Right hindlimb (tissue), 1 donor: ENCODE measurements around the gene LACRT.

Source experiments
- DNase-seq: peaks from one replicate; pipeline ENCODE4 v3.0.0-alpha.2; 2018

Gene LACRT

DNA sequence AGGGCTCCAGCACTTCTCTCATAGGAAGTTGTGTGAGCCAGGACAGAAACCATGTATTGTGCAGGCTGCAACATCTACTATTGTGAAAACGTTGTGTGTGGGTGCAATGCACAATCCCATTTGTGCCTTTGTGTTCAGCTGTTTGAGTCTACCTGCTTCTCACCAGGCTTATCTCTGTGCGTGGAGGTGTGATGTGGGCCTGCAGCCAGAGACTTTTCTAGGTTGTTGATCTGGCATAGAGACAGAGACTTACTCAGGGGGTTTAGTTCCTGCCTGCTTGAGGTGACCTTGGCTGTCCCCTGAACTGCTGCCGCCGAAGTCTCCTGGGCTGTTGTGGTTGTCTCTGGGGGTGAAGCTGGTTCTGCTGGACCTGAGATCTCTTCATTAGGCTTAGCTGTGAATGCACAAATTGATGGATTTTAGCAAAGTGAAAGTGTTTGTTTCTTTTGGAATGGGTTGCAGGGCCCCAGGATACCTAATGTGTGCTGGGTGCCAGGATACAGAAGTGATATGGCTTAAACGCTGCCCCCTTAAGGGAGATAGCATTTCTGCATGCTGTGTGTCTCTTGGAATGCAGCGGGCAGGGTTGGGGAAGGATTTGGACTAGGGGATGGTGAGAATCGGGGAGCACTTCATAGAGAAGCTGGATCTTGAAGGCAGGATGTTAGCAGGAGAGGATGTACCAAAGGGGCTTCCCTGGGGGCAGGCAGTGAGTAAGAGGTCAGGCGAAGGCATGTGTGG, 2.5 kb downstream of the LACRT start:
- DNase-seq = no peak

DNA sequence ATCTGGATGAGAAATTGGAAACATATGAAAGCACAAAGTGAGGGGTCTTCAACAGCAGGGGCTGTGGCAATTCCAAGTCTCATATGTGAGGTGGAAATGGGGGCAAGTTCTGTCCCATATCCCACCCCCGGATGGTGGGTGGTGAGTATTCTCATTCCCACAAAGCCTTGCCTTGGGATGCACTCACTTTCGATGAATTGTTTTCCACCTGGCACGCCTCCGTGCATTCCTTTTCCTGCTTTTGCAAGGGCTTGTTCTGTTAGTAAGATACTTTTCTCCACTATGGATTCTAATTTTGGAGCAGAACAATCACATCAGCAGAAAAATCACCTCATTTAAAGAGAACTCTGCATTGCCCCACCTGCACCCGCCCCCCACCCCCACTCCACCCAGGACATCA, 3.1 kb downstream of the LACRT start:
- no peak for DNase-seq

DNA sequence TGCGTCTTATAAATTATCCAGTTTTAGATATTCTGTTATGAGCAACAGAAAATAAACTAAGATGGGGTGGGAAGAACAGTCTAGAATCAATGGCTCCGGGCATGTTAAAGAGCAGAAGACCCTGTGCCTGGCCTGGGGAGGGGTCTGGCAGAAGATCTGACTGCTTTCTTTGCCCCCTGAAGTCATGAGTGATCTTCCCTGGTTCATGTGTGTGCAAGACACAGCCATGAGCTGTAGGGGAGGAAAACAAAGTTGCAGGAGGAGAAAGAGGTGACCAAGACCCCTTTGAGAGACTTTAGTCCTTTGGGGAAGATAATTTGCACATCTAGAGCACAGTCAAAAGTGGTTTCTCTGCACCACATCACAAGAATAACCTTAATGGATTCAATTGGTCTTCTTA, 4.8 kb downstream of the LACRT start:
- DNase-seq = no peak

DNA sequence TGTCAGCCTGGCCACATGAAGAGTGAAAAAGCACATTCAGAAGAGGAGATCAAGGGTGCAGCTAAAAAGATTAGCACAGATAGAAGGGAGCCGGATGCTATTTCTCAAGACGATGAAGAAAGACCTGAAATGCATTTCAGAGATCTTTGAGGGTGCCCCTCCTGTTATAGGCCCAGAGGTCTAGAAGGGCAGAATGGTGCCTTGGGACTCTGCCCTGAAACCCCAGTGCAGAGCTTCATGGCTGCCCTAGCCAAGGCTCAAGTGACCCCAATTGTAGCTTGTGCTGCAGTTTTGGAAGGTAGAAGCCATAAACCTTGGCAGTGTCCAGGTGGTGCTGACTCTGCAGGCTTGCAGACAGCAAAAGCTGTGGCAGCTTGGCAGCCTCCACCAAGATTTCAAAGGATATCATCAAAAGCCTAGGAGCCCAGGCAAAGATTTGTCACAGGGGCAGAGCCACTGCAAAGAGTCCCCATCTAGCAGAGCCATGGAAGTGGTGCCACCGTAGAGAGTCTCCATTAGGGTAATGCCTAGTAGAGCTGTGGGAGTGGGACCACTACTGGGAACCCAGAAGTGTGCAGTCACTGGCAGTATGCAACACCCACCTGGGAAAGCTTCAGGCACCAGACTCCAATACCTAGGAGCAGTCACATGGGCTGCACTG, 6.4 kb downstream of the LACRT start:
- DNase-seq = no peak

DNA sequence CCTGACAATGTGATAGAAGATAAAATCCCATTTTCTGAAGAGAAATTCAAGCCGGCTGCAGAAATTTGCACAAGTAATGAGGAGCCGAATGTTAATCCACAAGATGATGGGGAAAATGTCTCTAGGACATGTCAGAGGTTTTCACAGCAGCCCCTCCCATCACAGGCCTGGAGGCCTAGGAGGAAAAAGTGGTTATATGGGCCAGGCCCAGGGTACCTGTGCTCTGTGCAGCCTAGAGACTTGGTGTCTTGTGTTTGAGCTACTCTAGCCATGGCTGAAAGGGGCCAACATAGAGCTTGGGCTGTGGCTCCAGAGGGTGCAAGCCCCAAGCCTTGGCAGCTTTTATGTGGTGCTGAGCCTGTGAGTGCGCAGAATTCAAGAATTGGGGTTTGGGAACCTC, 7.4 kb downstream of the LACRT start:
- DNase-seq = no peak

DNA sequence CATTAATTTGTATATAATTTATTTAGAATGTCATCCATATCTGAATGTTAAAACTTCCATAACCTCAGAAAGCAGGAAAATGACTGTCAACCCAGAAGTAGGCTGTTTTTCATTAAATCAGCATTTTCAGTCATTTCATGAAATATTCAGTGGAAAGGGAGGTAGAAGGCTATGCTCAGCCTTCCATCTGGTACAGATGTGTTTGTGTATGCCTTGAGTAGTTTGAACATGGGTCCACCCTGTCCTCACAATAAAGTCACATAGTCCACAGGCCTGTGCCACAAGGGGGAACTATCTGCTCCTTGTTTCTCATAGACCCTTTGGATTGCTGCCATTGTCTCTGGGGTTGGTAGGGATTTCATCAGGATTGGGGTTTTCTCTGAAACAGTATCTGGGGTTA, 9.1 kb downstream of the LACRT start:
- no peak for DNase-seq

DNA sequence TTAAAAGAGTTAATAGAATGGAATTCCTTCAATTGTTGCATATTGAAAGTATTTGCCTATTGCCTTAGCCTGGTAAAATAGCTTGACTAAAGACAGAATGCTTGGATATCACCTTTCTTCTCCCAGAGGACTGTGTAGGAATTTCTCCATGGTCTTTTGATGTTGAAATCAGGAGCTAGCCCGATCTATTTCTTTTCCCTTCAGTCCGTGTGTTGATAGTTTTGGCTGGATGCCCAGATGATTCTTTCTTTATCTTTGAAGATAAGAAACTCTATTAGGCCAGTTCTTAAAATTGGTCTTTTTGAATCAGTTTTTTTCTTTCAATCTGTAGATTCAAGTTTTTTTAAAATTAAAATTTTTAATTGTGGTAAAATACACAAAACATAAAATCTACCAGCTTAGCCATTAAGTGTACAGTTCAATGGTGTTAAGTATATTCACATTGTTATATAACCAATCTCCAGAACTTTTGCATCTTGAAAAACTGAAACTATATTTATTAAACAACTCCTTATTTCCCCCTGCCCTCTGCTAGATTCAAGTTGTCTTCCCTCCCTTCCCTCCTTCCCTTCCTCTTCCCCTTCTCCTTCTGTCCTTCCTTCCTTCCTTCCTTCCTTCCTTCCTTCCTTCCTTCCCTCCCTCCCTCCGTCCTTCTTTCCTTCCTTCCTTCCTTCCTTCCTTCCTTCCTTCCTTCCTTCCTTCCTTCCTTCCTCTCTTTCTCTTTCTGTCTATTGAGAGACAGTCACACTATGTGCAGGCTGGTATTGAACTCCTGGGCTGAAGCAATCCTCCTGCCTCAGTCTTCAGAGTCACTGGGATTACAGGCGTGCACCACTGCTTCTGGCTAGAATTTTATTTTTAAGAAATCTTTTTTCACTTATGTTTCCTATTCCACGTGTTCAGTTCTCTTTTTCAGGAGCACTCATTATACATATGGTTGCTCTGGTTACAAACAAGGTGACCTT, 10.1 kb downstream of the LACRT start:
- DNase-seq = no peak

DNA sequence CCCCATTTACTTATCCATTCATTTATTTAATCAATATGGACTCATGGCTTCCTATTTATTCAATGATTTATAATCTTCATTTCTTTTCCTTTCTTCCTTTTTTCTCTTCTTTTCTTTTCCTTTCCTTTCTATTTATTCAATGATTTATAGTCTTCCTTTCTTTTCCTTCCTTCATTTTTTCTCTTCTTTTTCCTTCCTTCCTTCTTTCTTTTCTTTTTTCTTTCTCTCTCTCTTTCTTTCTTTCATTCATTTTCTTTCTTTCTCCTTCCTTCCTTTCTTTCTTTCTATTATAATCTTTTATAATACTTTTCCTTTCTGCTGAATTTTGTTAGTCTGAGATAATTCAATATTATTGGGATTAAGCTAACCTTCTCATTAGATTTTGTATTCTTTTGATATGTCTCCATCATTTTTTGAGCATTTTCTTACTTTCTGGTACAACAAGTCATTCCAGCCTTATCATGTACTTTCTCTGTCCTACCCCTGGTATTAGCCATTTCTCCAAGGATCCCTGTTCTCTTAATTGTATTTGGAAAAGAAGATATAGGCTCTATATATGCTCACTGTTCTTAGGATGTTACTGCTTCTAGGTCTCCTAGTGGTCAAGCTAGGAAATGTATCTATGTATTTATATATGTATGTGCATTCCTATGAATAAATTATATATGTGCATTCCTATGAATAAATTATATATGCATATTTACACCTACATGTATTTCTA, 12.1 kb downstream of the LACRT start:
- DNase-seq = no peak

DNA sequence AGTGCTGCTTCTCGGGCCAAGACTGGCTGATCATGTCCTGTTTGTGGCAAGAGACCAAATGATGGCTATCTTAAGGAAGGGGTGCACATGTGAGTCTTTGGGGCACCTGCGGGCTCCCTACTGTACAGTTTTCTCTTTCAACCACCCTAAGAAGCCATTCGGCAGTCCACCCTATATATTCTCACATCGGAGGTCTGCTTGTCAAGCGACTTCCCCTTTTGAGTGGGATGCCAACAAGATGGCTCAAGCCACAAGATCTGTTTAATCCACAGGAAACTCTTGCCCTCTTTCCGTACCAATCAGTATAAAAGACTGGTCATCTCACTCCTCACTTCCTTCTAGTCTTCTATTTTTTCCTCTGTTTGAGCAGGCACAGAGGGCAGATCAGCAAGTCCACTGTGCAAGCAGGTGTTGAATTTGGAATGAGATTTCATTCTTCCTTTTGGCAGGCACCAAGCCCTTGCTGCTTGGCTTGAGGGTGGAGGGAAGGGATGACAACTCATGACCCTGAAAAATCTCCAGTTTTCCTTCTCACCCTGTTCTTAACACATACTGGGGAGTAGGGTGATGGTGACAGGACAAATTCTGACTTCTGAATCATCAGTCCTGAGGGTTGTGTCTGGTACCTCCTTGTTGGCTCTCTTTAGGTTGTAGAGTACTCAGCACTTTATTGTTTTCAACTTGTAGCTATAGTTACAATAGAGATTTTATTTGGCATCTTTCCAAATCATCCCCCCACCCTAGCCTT, 17.6 kb downstream of the LACRT start:
- no peak for DNase-seq

DNA sequence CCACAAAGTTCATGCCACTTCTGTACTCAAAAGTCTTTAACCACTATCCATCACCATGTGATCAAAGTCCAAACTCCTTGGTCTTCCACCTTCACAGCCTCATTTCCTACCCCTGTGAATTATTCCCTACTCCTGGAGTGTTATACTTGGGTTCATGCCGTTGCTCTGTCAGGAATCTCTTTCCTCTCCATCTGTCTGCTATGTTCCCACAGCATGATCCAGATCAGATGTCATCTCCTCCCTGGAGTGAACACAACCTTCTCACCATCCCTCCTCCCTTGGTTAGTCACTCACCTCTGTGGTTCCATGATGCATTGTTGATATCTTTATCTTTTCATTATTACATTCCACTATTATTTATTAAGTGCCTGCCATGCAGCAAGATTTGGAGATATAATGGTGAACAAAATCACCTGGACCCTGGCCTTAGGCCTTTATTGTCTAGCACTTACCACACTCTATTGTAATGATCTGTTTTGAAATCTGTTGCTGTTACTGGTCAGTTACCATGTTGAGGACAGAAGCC, 22.4 kb downstream of the LACRT start:
- no peak for DNase-seq

DNA sequence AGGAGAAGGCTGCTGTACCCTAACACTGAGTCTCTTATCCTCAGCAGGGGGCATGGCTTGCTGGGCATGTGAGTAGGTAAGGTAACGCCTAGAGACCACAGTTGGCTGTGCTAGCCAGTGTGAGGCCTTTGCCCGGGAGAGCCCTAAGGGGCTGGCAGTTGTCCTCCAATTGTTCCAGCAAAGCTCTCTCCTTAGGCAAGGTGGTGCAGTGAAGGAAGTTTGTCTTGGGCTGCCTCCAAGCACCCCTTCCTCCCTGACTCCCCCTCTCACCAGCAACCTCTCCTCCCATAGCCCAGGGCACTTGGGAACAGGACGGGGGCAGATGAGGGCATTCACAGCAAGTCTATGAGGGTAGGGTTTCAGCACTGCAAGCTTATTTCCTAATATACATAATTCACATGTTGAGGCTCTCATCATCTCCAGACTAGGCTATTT, 23.0 kb downstream of the LACRT start:
- no peak for DNase-seq

DNA sequence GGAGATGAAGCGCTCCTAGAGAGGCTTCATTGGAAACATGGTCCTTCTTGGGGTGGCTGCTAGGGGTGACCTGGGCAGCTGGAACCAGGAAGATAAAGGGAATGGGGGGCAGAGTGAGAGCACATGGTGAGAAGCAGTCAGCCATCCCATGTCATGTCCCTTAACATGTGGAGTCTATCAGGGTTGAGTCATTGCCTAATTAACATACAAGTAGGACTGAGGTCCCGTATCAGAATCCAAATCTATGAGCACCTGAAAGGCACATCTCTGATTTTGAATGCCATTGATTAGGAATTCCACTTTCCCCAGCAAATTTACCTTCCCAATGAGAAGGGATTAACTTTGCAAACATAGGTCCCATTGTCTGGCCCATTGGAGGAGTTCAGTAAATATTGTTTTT, 25.9 kb downstream of the LACRT start:
- no peak for DNase-seq

DNA sequence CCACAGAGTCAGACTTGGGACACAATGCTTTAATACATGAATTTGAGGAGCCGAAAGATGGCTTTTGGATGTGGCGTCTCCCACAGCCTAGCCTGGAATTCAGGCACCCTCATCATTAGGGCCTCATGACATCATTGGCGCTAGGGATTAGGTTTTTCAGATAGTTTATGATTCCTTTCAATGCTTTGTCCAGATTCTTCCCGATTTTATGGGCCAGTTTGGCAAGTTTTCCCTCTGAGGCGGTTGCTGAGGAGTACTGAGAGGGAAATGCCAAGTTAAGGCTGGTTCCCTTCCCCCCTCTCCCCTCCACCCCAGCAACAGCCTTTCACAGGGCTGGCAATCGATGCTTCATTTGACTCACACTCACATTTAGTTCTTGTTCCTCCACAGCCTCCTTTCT, 26.5 kb downstream of the LACRT start:
- DNase-seq = no peak

DNA sequence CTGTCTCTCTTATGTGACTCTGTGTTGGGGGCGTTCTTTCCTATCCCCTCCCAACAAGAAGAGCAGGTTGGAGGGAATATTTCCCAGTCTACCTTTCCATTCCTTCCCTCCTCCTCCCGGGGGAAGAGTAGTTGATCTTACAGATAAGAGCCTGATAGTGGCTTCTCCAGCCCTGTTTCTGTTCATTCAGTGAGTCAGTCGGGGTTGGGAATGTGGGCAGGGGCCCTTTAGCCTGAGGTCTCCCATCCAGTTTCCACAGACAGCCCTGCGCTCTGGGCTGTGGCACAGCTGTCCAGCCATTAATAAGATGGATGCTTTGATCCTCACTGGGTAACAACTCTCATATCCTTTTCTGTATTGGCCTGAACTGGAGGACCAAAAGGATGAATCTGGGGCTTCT, 28.1 kb downstream of the LACRT start:
- no peak for DNase-seq

DNA sequence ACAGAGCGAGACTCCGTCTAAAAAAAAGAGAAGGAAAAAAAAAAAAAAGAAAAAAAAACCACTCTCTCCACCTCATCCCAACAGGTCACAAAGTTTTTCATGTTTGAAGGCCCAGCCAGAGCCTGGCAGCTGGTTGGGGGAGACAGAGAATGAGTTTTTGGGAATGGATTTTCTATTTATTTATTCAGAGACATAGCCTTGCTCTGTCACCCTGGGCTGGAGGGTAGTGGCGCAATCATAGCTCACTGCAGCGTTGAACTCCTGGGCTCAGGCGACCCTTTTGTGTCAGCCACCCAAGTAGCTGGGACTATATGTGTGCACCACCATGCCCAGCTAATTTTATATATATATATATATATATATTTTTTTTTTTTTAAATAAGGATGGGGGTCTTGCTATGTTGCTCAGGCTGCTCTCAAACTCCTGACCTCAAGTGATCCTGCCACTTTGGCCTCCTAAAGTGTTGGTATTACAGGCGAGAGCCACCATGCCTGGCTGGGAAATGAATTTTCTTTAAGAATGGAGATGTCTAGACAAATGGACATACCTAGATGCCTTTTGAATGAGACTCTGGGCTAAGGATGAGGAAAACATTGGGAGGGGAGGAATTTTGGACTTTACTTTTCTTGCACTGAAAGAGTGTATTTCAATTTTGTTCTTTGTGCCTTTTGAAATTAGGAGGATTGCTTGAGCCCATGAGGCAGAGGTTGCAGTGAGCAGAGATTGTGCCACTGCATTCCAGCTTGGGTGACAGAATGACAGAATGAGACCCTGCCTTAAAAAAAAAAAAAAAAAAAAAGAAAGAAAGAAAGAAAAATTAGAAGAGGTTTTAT, 29.3 kb downstream of the LACRT start:
- no peak for DNase-seq

DNA sequence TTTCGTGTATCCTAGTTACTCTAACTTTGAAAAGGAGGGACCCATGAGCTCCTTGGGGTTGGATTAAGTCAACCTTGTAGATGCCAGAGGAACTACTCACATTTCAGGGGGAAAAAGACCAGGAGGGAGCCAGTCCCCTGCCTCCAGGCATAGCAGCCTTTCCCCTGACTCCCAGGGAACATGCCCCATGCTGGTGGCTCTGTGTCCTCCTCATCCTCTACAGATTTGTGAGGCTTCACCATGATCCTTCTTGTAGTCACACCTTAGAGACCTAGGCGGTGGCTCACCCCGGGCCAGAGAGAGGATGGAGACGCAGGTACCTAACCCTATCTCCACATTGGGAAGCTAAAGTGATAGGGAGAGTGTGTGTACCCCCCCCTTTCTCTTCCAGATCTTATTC, 30.3 kb downstream of the LACRT start:
- no peak for DNase-seq

DNA sequence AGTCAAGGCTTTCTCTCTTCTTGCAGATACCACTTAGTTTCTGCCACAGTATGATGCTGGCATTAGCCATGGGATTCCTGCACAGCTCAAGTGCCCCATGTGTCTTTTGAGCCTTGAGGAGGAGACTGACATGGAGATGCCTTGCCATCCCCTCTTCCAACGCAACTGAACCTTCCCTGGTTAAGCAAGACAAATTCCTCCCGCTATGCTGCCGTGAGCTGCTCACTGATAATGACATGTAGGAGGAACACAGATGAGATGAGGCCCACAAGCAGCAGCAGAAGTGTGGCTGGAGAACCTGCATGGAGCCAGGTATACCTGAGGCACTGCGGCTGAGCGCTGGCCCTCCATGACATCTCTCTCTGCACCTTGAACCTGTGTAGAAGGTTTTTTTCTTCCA, 30.8 kb downstream of the LACRT start:
- no peak for DNase-seq

DNA sequence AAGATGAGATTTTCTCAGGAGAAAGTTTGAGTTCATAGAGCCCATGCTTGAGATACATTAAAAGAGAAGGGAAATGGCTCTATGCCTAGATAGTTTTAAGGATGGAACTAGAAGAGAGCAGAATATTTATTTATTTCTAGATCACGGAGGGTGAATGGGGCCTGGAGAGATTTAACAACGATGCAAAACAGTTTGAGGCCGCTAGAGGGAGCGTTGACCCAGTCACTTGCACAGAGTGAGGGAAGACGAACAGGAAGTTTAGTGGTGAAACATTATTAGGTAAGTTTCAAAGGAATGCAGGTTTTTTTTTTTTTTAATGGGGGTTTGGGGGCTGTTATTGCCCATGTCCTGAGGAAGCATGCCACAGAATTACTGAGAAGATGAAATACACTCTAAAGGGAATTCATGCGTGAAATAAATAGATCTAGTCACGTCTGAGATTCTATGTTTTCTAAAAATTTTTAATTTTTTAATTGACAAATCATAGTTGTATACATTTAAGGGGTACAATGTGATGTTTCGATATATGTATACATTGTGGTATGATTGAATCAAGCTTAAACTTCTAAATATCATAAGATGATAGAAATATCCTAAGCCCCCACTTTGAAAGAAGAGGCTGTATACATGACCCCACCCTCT, 31.4 kb downstream of the LACRT start:
- DNase-seq = peak; percentile 74

DNA sequence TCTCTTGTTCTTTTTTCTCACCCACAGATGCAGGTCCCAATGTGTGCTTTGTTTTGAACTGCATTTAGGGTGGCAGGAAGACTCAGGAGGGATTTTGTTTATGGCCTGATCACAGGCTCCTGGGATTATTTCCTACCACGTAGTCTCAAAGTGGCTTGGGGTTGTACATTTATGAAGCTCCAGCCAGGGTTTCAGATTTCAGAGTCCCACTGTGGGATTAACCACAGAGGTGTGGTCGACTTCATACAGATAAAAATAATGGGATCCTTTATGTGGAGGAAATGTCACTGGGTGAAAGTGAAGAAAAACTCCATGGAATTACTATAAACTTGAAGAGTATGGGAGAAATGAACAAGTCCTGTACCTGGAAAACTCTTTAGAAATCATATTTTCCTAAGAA, 32.0 kb downstream of the LACRT start:
- DNase-seq = no peak

DNA sequence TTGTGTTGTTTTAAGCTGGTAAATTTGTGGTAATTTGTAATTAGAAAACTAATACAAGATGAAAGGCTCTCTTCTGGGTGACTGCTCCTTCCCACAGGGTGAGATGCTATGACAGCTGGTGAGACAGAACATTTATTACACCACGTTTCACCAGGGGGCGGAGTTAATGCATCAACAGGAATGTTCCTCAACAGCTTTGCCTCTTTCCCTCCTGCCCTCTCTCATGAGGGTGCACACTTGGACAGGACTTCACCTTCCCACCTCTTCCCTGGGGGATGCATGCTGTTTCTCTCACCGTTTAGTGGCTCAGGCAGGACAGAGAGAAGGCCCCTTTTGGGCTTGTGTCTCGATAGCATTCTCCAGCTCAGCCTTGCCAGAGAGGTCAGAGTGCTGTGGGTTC, 32.9 kb downstream of the LACRT start:
- DNase-seq = no peak

DNA sequence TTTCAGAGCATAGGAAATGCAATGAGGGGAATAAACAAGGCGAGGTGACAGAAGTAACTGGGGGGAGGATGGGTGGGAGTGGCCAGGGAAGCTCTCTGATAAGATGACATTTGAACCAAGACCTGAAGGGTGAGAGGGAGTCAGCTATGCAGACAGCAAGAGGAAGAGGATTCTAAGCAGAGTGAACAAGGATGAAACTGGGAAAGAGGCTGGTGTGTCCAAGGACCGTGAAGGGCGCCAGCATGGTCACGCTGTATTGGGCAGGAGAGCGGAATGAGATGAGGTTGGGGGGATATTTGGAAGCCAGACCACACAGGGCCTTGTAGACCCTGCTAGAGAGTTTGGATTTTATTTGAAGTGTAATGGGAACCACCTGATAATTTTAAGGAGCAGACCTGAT, 35.7 kb downstream of the LACRT start:
- no peak for DNase-seq
